Ishikawa (cell line): ENCODE data around the gene SLC39A9.

Experiments
- CEBPB ChIP-seq: IDR thresholded peaks from 2 replicates; pipeline ENCODE4 v1.6.1; 2012
- CREB1 ChIP-seq: IDR thresholded peaks from 2 replicates; pipeline ENCODE4 v1.6.1; 2012; ENCODE audit warnings: low read depth
- EGR1 ChIP-seq: IDR thresholded peaks from 2 replicates; pipeline ENCODE4 v1.6.1; 2012
- EP300 ChIP-seq: IDR thresholded peaks from 2 replicates; pipeline ENCODE4 v1.6.1; 2012; ENCODE audit warnings: borderline replicate concordance
- FOXM1 ChIP-seq: IDR thresholded peaks from 2 replicates; pipeline ENCODE4 v1.6.1; 2012; ENCODE audit warnings: low read depth, borderline replicate concordance
- NFIC ChIP-seq: IDR thresholded peaks from 2 replicates; pipeline ENCODE4 v1.6.1; 2012
- RAD21 ChIP-seq: IDR thresholded peaks from 2 replicates; pipeline ENCODE4 v1.6.1; 2012; ENCODE audit warnings: low read depth
- TAF1 ChIP-seq: IDR thresholded peaks from 2 replicates; pipeline ENCODE4 v1.6.1; 2012; ENCODE audit warnings: low read depth, mild to moderate bottlenecking
- TCF12 ChIP-seq: IDR thresholded peaks from 2 replicates; pipeline ENCODE4 v1.6.1; 2012; ENCODE audit warnings: low read depth
- TEAD4 ChIP-seq: IDR thresholded peaks from 2 replicates; pipeline ENCODE4 v1.6.1; 2012
- YY1 ChIP-seq: IDR thresholded peaks from 2 replicates; pipeline ENCODE4 v1.6.1; 2012; ENCODE audit warnings: low read depth
- ZBTB7A ChIP-seq: IDR thresholded peaks from 2 replicates; pipeline ENCODE4 v1.6.1; 2012; ENCODE audit warnings: low read depth
- TF ChIP-seq, protein P1 (sequence below): IDR thresholded peaks from 2 replicates; pipeline ENCODE4 v1.6.1; 2012
- TF ChIP-seq, protein P2 (sequence below): IDR thresholded peaks from 2 replicates; pipeline ENCODE4 v1.6.1; 2012; ENCODE audit warnings: low read depth, mild to moderate bottlenecking
- TF ChIP-seq, protein P3 (sequence below): IDR thresholded peaks from 2 replicates; pipeline ENCODE4 v1.6.1; 2012

SLC39A9 gene

DNA sequence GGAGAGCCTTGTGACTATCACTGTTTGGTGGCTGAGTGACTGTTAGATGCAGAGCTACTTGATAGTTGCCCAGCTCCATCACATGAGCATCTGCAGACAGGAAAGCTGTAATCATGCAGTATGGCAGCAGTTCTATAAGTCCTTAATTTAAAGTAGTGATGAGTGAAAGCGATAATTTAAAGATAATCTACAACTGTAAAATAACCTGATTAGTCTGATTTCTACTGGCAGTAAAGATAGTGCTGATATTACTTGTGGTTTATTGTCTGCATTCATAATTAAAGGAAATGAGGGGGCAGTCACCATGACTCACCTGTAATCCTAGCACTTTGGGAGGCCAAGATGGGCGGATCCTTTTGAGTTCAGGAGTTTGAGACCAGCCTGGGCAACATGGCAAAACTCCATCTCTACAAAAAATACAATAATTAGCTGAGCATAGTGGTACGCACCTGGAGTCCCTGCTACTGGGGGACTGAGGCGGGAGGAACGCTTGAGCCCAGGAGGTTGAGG lies 44.9 kb downstream of the SLC39A9 start:
- TF ChIP-seq TEAD4 (no peak), ZBTB7A (no peak), TAF1 (no peak)
- TF ChIP-seq, protein P1, sequence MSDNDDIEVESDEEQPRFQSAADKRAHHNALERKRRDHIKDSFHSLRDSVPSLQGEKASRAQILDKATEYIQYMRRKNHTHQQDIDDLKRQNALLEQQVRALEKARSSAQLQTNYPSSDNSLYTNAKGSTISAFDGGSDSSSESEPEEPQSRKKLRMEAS = no peak
- TF ChIP-seq, protein P2, sequence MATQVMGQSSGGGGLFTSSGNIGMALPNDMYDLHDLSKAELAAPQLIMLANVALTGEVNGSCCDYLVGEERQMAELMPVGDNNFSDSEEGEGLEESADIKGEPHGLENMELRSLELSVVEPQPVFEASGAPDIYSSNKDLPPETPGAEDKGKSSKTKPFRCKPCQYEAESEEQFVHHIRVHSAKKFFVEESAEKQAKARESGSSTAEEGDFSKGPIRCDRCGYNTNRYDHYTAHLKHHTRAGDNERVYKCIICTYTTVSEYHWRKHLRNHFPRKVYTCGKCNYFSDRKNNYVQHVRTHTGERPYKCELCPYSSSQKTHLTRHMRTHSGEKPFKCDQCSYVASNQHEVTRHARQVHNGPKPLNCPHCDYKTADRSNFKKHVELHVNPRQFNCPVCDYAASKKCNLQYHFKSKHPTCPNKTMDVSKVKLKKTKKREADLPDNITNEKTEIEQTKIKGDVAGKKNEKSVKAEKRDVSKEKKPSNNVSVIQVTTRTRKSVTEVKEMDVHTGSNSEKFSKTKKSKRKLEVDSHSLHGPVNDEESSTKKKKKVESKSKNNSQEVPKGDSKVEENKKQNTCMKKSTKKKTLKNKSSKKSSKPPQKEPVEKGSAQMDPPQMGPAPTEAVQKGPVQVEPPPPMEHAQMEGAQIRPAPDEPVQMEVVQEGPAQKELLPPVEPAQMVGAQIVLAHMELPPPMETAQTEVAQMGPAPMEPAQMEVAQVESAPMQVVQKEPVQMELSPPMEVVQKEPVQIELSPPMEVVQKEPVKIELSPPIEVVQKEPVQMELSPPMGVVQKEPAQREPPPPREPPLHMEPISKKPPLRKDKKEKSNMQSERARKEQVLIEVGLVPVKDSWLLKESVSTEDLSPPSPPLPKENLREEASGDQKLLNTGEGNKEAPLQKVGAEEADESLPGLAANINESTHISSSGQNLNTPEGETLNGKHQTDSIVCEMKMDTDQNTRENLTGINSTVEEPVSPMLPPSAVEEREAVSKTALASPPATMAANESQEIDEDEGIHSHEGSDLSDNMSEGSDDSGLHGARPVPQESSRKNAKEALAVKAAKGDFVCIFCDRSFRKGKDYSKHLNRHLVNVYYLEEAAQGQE = no peak

DNA sequence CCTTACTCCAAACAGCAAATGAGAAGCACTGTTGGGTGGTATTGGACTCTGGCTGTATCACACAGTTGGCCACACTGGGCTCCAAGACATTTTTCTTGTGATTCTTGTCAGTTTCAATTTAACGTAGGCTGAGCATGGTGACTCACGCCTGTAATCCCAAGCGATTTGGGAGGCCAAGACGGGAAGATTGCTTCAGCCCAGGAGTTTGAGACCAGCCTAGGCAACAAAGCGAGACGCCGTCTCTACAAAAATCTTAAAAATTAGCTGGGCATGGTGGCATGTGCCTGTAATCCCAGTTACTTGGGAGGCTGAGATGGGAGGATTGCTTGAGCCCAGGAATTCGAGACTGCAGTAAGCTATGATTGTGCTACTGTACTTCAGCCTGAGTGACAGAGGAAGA lies 50.7 kb downstream of the SLC39A9 start:
- TF ChIP-seq NFIC = no peak
- TF ChIP-seq, protein P1 = no peak
- no peak for TF ChIP-seq ZBTB7A
- TF ChIP-seq EGR1 = no peak
- TF ChIP-seq YY1 = no peak
- no peak for TF ChIP-seq CREB1
- no peak for TF ChIP-seq RAD21
- no peak for TF ChIP-seq TEAD4
- TF ChIP-seq, protein P2 = no peak
- no peak for TF ChIP-seq TAF1
- no peak for TF ChIP-seq TCF12

DNA sequence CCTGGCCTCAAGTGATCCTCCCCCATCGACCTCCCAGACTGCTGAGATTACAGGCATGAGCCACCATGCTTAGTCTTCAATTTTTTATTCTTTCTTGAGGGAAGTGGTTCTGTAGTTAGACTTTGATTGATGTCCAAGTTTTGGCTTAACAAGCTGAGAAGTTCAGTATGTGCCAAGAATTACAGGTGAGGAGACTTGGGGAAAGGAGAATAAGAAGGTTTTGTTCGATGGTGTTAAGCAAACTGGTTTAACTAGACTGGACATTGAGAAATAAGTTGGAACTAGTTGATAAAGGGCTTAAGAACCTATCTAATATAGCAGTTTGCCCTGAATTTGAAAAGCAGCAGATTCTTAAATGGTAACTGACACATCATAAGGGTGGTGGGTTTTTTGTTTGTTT lies 53.4 kb downstream of the SLC39A9 start:
- TF ChIP-seq EGR1 = no peak
- TF ChIP-seq, protein P1 = no peak
- TF ChIP-seq, protein P3, sequence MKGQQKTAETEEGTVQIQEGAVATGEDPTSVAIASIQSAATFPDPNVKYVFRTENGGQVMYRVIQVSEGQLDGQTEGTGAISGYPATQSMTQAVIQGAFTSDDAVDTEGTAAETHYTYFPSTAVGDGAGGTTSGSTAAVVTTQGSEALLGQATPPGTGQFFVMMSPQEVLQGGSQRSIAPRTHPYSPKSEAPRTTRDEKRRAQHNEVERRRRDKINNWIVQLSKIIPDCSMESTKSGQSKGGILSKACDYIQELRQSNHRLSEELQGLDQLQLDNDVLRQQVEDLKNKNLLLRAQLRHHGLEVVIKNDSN = no peak
- TF ChIP-seq, protein P2 = no peak
- TF ChIP-seq YY1 = no peak
- TF ChIP-seq RAD21 = no peak
- TF ChIP-seq TCF12 = no peak
- no peak for TF ChIP-seq CREB1
- no peak for TF ChIP-seq TAF1
- no peak for TF ChIP-seq ZBTB7A
- no peak for TF ChIP-seq NFIC
- no peak for TF ChIP-seq FOXM1
- no peak for TF ChIP-seq CEBPB
- no peak for TF ChIP-seq TEAD4

DNA sequence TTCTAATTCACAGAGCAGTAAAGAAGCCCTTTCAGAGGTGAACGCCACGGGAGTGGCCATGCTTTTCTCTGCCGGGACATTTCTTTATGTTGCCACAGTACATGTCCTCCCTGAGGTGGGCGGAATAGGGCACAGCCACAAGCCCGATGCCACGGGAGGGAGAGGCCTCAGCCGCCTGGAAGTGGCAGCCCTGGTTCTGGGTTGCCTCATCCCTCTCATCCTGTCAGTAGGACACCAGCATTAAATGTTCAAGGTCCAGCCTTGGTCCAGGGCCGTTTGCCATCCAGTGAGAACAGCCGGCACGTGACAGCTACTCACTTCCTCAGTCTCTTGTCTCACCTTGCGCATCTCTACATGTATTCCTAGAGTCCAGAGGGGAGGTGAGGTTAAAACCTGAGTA lies 59.9 kb downstream of the SLC39A9 start:
- TF ChIP-seq FOXM1 (no peak), EGR1 (no peak), TCF12 (no peak), TAF1 (no peak), RAD21 (no peak), TEAD4 (no peak), YY1 (no peak), CEBPB (no peak), ZBTB7A (no peak), EP300 (no peak), NFIC (no peak), CREB1 (no peak)
- TF ChIP-seq, protein P2 = no peak
- TF ChIP-seq, protein P1 = no peak
- TF ChIP-seq, protein P3 = no peak
